ENCODE data around the gene FAT1.
A peak's percentile ranks its signal among the peaks of the same experiment; 100 is the strongest.

The FAT1 gene

DNA sequence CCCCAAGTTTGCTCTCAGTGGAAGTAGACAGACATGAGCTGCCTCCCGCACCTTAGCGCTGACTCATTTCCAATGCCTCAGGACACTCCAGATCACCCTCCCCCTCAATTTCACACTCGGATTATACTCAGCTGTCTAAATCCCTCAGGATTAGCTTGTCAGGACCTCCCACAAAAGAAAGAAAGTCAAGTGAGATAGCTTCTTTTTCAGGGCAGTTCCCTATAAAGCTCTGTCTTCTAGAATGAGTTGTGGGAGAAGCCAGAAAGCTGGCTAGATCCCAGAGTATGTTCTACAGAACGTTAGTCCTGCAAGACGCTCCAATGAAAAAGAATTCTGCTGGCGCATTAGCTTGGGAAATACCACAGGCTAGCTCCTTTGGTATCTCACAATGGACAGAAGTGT lies 117.1 kb downstream of the FAT1 start:
- DNase-seq (ENCODE audit: low read depth in 2 of 2): no peak

DNA sequence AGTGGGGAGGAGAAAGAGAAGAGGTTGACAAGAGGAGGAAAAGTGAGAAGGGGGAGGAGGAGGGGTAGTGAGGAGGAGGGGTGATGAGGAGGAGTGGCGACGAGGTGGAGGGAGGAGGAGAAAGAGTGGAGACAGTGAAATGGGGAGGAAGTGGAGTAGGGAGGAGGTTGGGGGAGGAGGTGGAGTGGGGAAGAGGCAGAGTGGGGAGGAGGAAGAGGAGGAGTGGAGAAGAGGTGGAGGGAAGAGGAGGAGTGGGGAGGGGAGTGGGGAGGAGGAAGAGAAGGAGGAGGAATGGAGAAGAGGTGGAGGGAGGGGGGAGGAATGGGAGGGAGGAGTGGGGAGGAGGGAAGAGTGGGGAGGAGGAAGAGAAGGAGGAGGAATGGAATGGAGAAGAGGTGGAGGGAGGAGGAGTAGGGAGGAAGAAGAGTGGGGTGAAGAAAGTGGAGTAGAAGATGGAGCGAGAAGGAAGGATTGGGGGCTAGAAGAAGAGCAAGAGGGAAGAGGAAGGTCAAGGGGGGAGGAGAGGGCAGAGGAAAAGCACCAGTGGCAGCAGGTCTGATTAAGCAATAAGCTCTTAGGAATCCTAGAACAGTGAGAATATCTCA lies 118.3 kb downstream of the FAT1 start:
- no peak for DNase-seq (ENCODE audit: low read depth in 2 of 2)

DNA sequence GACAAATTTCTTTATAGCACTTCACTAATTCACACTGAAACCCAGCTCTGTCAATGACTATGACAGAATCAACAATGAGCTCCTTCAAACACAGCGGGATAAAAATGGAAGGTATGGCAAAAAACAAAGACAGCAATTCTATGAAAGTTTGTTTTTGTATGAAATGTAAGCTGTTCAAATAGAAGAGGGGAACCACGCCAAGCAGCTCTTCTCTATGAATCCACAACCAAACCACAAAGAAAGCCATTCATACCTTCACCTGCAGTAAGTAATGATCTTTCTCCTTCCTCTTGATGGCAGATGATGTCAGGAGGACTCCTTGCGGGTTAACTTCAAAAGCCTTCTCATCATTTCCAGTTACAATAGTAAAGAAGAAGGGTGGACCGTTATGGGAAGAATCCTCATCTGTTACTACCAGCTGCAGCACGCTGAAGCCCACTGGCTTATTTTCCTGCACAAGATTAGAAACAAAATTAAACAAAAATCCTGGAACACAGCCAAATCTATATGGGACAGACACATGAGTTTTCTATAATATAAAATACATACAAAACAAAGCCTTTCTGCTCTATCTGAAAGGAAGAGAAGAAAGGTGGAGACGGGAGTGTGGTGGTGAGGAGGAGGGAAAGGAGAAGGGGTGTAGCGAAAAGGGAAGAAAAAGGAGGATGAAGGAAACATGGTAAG lies 119.4 kb downstream of the FAT1 start:
- no peak for DNase-seq (ENCODE audit: low read depth in 2 of 2)

DNA sequence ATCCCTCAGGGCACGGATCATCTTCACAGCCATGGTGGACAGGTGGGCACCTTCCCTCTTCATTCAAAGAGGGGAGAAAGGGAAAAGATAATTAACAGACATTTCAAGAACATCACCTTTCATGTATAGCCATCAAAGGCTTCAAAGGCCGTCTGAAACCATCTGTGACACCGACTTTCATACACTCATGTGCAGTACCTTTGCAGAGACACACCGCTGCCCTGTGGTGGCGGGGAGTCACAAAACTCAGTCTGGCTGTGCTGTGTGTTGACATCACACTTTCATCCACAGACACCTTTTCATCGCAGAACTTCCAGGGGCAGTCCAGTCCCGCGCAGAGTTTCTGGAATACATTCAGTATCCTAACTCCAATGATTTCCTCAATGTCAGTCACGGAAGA lies 120.7 kb downstream of the FAT1 start:
- no peak for DNase-seq (ENCODE audit: low read depth in 2 of 2)

DNA sequence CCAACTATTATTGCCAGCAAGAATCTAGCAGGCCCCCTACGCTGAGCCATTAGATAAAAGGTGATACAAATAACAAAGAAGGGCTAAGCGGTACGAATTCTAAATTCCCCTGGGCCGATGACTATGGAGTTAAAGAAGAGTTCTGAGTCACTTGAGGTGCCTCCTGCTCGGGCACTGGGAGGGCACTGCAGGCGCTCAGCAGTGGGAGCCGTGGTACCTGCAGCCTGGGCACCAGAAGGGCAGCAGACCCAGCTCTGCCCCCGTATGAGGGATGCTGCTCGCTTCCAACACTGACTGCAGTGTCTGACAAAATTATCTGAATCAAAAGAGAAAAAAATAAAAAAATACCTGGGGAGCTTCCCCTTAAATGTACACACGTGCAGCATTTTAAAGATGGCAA lies 124.2 kb downstream of the FAT1 start:
- no peak for DNase-seq (ENCODE audit: low read depth in 2 of 2)

DNA sequence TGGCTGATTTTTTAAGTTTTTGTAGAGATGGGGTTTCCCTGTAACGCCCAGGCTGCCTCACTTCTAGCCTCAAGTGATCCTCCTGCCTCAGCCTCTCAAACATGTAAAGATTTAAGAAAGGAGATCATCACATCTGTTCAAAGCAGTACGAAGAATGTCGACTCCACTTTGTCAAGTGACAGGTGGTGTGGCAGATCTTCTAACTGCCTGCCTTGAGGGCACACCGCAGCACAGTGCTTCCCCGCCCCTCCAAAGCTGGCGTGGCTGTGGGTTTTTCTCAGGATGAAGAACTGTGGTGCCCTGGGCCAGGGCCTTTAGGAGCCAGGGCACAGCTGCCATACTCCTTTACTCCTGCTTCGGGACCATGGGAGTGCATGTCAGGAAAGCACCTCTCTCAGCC lies 125.0 kb downstream of the FAT1 start:
- DNase-seq (ENCODE audit: low read depth in 2 of 2): no peak

DNA sequence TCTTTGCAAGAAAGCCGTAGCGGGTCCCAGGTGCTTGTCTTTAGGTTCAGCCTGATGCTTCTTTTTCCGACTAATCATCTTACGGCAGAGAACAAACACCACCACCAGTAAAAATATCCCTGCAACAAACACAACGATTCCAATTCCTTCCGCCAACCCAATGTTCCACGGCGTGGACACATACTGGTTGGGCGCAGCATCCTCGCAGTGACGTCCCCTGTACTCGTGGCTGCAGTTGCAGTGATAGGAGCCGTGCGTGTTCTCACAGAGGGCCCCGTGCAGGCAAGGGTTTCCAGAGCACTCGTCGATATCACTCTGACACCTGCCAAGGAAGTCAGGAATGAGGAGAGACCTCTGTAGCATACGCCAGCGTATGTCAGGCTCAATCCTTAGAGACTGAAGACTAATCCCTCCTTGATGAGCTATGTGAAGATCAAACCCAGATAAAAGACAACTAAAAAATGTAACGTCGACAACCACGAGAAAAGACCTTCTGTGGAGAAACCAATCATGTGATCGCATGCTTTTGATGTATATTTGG lies 126.7 kb downstream of the FAT1 start:
- no peak for DNase-seq (ENCODE audit: low read depth in 2 of 2)

DNA sequence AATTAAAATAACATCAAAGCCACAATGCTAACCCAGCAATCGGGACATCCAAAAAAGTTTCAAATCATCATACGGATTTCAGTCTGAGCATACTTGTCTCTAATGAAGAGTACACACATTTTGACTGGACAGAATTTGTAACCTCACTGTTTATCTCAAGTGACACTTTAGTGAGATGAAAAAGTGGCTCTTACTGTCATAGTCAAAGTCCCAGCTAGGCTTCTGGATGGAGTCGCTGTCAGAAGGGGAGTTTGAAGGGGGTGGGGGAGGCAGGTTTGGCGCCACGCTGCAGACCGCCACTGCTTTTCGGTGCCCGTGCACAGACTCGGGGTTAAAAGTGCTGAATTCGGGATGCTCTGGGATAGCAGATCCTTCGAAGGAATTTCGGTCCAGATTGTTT lies 127.3 kb downstream of the FAT1 start:
- no peak for DNase-seq (ENCODE audit: low read depth in 2 of 2)

DNA sequence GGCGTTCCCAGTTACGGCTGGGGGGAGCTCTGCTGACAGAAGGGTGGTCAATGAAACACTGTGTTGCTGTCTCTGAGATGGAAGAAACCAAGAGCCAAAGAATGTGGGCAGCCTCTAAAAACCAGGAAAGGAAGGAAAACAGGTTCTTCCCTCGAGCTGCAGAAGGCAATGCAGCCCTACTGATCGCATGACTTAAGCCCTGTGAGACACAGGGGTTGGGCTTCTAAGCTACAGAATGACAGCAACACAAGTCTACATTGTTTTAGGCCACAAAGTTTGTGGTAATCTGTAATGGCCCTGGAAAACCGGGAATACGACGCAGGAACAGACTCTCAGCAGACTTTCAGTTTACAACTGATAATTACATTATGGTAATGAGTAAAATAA lies 130.1 kb downstream of the FAT1 start:
- no peak for DNase-seq (ENCODE audit: low read depth in 2 of 2)

DNA sequence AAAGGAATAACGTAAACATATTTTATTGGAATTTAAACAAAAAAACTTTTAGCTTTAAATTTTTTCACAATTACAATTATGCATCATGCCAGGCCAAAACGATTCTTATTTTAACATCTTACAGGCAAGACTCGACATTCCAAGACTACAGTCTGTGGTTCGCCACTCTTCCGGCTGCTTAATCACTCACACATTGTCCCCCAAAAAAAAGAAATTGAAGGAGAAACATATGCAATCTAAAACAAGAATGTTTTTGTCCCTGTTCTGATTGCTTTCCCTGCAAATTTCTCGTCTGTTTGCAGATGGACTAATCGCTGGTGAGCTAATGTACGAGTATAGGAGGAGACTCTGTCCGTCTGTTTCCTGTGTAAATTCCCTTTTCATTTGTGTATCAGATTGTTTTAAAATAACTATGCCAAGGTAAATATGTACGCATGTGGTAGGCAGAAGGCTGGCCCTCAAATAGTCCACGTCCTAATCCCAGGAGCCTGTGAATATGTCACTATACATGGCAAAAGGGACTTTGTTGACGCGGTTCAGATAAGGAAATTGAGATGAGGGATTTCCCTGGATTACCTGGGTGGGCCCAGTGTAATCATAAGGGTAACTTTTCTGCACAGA lies 130.6 kb downstream of the FAT1 start:
- DNase-seq (ENCODE audit: low read depth in 2 of 2): peak; percentile 74 to 75

DNA sequence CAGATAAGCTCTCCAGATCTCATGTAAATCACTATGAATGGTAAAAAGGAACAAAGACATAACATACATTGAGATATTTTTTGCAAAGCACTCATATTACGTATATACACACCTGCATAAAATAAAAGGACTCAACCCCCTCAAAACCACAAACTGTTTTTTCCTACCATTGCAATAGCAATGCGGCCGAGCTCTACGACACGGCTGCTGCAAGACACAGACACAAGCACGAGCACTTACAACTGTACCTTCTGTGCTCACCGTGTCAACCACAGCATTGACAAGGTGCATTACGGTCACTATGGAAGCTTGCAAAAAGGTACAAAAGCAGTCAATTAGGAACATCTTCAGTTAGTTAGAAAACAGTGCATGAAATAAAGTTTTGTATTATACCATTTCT lies 131.2 kb downstream of the FAT1 start:
- no peak for DNase-seq (ENCODE audit: low read depth in 2 of 2)

DNA sequence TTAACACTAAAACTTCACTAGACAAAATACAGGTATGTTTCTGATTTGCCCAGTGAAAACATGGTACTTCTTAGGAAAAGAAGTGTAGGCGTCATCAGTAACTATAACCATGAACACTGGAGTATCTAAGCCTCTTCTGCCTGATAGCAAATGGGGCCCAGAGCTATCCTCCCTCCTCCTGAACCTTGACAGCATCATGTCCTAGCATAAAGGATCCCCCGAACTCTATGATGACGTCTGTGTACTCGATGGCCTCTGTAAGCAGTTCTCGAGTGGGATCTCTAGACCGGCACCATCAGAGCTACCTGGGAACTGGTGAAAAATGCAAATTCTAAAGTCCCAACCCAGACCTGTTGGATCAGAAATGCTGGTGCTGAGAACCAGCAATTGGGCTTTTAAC lies 132.0 kb downstream of the FAT1 start:
- DNase-seq (ENCODE audit: low read depth in 2 of 2): no peak

DNA sequence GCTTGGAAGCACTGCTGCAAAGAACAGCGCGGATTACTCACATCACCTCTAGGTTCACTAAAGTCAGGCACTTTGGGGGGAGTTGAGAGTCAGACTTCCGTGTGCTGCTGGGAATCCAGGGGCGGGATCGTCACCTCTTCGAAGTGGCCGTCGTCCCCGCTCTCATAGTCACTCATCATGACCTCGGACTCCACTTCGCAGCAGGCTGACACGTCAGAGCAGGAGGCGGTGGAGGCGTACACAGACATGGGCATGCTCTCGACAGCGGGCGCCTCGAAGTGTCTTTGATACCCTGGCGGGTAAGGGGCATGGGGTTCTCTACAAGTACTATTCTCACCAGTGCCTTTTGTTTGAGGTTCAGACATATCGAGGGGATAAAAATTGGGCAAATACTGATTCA lies 135.2 kb downstream of the FAT1 start:
- DNase-seq (ENCODE audit: low read depth in 2 of 2): no peak

DNA sequence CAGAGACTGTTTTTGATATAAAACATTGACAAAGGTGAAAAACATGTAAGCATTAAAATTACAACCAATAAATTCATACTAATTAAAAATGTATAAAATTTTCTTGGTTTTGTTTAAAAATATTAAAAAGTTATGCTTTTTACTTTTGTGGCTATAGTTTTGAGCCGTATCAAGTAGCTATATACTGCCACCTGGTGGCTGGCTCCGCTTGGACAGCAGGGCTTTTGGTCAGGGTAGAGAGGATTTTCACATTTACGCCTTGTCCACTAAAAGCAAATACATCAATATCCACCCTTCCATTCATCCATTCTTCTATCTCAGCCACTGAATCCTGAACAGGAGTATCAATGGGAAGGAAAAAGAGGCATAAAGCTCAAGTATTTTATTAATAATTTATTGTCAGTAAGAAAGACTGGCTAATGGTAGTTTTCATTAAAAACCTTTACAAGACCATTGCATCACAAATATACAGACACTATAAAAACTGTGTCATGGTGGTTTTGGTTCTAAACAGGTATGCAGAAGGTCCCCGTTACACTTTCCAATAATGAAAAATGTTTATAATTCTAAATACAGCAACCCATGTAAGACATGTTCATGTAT lies 136.1 kb downstream of the FAT1 start:
- peak; percentile 18 to 24 for DNase-seq (ENCODE audit: low read depth in 2 of 2)

DNA sequence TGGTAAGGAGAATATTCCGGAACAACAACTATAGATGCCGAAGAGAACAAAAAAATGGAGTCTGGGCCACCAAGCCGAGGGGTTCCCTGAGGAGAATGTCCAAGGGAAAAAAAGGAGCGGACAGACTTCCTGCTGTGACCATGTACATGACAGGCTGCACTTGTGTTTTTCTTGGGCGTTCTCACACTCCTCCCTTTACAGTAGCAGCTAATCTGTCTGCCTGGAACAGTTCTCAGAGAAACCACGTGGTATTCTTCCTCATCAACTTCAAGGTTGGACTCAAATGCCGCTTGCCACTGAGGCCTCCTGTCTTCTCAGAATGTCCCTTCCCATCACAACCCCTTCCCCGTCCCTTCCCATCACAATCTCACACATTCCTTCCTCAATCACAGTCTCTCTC lies 137.5 kb downstream of the FAT1 start:
- DNase-seq (ENCODE audit: low read depth in 2 of 2): no peak

DNA sequence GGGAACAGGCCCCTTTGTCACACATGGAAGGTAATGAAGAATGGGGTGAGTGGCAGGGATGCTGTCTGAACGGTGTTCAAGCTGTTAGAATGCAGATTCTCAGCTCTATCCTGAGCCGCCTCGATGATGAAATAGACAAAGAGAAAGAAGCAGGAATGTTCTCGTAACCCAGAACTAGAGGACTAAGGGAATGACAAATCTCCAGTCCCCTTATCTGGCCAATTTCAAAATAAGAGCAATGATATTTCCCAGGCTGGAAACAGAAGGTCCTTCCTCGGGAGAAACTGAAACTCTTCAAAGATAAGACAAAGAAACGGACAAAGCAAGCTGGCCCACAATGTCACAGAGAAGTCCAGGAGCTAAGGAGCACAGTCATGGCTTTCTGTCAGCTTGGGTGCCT lies 138.7 kb downstream of the FAT1 start:
- no peak for DNase-seq (ENCODE audit: low read depth in 2 of 2)

DNA sequence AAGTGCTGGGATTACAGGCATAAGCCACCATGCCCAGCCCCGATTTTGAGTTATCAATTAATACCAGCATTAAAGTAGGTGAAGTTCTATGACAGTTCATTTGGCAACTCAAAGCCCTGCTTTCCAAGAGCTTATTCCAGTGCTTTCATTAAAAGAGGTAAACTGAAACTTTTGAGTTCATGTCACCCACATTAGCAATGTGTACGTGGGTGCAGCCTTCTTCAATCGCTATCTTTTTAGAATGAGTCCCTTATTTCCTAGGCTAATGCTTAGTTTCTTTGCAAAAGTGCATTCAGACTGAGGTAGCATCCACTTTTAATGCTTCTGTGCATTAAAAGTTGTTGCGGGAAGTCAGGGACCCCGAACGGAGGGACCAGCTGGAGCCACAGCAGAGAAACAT lies 142.2 kb downstream of the FAT1 start:
- no peak for DNase-seq (ENCODE audit: low read depth in 2 of 2)

DNA sequence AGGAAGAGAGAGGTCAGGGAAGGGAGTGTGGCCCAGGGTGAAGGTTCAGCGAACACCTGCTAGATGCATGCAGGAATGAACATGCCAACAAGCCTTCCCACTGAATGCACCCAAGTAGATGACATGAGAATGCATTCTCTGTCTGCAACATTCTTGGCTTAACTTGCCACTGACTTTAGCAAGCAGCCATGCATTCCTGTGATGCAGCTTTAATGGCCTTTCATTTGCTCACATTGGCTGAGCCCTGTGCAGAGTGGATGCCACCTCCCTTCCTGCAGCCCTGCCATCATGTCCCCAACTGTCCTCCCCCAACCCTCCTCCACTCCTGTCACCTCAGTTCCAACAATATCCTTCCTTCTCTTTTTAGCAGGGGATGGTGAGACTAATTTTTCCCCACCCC lies 143.0 kb downstream of the FAT1 start:
- DNase-seq (ENCODE audit: low read depth in 2 of 2): no peak

DNA sequence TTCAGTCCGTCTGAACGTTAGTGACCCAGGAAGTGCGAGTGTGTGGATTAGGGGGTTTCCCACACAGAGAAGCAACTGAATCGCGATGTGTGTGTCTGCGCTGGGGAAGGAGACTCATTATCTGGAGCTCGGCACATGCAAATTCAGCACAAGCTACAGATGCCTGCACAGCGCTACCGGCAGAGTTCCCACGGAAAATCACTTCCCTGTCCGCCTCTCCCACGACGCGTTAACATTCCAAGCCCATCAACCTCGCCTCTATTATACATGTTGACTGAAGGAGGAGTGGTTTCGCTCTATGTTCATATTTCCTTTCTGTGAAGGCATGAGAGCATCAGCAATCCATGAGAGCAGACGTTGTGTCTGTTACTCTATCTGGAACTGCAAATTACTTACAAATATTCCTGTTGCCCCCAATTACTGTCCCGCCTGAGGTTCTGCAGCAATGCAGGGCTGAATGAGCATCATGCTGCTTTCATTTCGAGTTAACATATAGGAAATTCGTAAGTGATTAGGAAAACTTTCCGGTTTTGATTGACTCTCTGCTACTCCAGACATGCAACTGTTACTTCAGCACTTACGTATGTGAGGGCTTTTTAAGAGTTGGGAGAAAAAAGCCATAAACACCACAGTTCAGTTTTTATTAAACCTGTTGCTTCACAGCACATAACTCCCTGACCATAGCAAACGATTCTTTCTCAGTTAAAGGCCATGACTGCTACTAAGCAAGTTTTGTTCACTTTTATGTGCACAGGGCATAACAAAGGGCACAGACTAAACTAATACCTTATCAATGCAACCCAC lies 153.3 kb downstream of the FAT1 start:
- DNase-seq (ENCODE audit: low read depth in 2 of 2): peak in 1 of 2 experiments; percentile 15

DNA sequence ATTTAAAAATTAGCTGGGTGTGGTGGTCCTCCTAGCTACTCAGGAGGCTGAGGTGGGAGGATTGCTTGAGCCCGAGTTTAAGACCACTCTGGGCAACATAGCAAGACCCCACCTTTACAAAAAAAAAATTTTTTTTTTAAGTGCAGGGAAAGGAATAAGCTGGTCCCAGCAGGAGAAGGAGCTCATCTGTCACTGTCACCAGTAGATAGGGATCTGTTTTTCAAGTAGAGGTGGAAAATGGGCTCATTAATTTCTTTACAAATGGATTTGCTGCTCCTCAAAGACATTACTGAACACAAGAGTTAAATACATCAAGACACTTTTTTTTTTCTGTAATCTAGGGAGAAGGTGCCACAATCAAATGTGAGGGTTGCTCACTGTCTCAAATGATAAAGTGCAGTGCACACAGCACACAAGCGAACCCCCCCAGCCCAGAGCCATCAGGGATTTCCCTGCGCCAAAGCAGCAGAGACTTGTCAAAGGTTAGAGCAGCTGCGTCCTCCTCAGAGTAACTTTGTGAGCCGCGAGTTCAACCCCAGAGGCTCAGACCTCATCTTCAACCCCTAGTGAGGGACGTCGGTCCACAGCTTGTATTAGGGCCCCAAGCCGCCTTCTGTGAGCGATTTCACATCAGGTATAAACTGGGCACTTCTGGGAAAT lies 154.0 kb downstream of the FAT1 start:
- DNase-seq (ENCODE audit: low read depth in 2 of 2): no peak

DNA sequence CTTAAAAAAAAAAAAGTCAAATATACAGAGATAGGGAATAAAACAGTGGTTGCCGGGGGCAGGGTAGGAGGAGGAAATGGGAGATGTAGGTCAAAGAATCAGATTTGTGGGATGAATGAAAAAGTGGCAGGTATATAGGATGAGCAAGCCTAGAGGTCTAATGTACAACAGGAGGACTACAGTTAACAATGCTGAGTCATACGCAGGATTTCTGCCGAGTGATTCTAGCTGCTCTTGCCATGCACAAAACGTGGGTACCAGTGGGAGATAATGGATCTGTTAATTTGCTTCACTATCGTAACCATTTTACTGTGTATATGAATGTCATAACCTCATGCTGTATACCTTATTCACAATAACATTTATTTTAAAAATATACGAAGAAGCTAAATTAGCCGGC lies 157.6 kb downstream of the FAT1 start:
- no peak for DNase-seq (ENCODE audit: low read depth in 2 of 2)

DNA sequence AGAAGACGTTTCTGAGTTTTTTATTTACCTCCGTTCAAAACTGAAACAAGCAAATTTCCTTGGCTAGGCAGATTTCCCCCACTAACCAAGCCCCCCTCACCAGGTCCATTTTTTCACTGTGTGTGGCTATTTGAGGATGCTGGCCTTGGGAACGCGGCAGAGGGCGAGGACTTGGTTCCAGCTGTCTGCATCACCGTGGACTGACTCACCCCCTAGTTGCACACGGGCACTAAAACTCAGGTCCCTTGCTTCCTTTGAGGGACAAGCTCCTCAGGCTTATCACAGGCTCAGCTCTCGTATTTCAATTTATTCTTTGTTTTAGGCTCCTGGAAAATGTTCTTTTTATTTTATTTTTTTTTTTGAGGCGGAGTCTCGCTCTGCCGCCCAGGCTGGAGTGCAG lies 159.9 kb downstream of the FAT1 start:
- no peak for DNase-seq (ENCODE audit: low read depth in 2 of 2)
